UCSD-AML1 (cell line): ENCODE results near the gene KLHDC8B.

Experiments used
- DNase-seq: peaks from one replicate; lab custom pipeline; 2025; ENCODE audit not compliant: unreplicated experiment; lab: John Stamatoyannopoulos, UW

The KLHDC8B gene

GRCh38 chr3:49158103-49158709 lies 13.2 kb upstream of the KLHDC8B start:
- DNase-seq, result peak; percentile 39

GRCh38 chr3:49158792-49159191 lies 12.6 kb upstream of the KLHDC8B start:
- DNase-seq, result no peak

- no peak for DNase-seq
Observed at GRCh38 chr3:49161197-49161596, 10.2 kb upstream of the KLHDC8B start.

GRCh38 chr3:49161808-49162530 lies 9.4 kb upstream of the KLHDC8B start:
- DNase-seq, result peak; percentile 50

GRCh38 chr3:49162751-49163419 lies 8.5 kb upstream of the KLHDC8B start:
- no peak for DNase-seq

- no peak for DNase-seq
Observed at GRCh38 chr3:49163609-49164008, 7.8 kb upstream of the KLHDC8B start.

GRCh38 chr3:49164983-49165720 lies 6.2 kb upstream of the KLHDC8B start:
- no peak for DNase-seq

GRCh38 chr3:49165771-49166751 lies 5.3 kb upstream of the KLHDC8B start, which contains the start of gene CCDC71:
Gene CCDC71, minus strand, starts transcription at chr3:49166331. Its CDS starts 2,123 bp downstream, at chr3:49164208.
- peak; percentile 80 for DNase-seq

- no peak for DNase-seq
Observed at GRCh38 chr3:49166752-49167556, 4.4 kb upstream of the KLHDC8B start.

GRCh38 chr3:49170744-49171118 lies 667 bp upstream of the KLHDC8B start:
- no peak for DNase-seq

- no peak for DNase-seq
Observed at GRCh38 chr3:49171775-49172500, 540 bp downstream of the KLHDC8B start.

GRCh38 chr3:49172551-49173041 lies 1.2 kb downstream of the KLHDC8B start:
- DNase-seq, result no peak

GRCh38 chr3:49173116-49173791 lies 1.9 kb downstream of the KLHDC8B start:
- peak; percentile 31 for DNase-seq

GRCh38 chr3:49173792-49174170 lies 2.4 kb downstream of the KLHDC8B start:
- no peak for DNase-seq

GRCh38 chr3:49174397-49174985 lies 3.1 kb downstream of the KLHDC8B start:
- DNase-seq, result no peak

- no peak for DNase-seq
Observed at GRCh38 chr3:49175530-49175929, 4.1 kb downstream of the KLHDC8B start.

- no peak for DNase-seq
Observed at GRCh38 chr3:49177073-49177472, 5.7 kb downstream of the KLHDC8B start.

GRCh38 chr3:49180116-49180515 lies 8.7 kb downstream of the KLHDC8B start:
- DNase-seq, result no peak
